ENCODE results near the gene IGFN1.
"Not testable (repeated sequence)": the region's sequence is repeated elsewhere in the genome, so short reads cannot be mapped to it uniquely, and the experiment has no call there.

The IGFN1 gene

DNA sequence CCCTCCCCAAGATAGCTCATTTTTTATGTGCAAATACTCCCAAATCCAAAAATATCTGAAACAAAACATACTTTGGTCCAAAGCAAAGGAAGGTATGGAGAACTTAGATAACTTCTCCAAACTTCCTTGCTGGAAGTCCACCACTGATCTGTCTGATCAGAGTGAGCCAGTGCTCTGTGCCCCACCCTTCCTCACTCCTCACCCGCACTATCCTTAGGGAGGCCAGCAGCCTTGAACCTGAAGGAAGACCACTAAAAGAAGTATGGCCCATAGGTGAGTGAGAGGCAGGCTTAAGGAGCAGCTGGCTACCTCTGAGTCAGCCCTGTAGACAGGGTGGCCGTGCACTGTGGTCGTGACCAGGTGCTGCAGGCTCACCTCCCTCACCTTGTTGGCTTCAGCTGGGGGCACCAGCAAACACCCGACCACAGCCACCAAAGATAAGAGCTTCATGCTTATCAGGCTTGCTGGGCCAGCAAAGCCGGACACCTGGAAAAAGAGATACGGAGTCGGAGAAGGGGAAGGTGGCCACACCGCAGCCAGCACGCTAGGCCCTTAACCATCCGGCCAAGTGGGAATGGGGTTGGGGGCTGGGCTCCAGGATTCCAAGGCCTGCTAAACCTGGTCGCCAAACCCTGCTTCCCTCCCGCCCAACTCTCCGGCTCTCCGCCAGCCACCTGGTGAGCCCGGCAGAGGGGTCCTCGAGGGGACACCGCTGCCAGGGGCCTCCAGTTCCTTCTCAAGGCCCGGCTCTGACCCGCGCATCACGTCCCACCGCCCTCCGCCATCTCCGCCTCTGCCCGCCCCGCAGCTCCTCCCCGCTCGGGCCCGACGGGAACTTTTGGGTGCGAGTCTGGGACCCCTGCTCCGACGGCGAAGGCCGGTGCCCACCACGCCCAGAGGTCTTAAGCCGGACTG is 36.9 kb upstream of the IGFN1 start:
- no peak for TF ChIP-seq CTCF (IDR thresholded peaks at IDR 0.05; ENCODE audit: insufficient read depth, missing control alignments)
- FAIRE-seq (no peak), DNase-seq (ENCODE audit: insufficient read length, low spot score) (no peak)

DNA sequence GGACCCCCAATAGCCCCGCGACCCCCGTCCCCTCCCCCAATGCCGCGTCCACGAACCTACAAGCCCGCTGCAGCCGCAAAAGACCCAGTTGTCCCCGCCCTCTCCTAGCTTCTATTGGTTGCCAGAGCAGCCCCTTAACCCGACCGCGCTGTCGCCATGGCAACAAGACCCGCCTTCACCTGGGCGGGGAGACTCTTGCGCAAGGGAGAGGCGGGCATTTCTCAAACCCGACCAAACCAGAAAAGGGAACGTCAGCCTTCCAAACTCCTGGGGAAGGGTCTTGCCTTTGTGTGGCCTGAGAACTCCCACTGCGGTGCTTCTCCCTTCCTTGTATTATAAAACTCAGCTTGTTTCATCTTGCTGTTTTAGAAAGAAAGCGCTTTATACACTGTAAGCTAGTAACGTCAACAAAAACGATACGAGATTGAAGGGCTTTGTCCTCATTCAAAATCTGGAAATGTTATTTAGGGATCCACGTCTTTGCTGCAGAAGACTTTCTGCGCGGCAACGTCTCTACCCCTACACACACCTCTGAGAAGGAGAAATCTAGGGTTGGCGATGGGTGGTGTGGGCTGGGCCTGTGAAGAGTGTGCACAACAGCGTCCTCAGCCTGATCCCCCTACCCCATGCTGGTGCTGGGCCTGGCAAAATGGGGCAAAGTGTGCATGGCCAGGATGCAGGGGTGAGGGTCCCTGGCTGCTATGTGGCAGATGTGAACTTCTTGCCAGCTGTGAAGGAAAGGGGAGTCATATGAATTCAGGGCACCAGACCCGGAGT is 36.0 kb upstream of the IGFN1 start, which contains the start of gene TMEM9:
TSS of gene TMEM9 (minus strand) at position 86 of the 777 bp plus-strand sequence. CDS start 551 bp downstream, outside the sequence.
- DNase-seq (ENCODE audit: insufficient read length, low spot score) (peak; percentile 100), FAIRE-seq (peak; percentile 25)
- TF ChIP-seq CTCF (IDR thresholded peaks at IDR 0.05; ENCODE audit: insufficient read depth, missing control alignments), result no peak

- no peak for TF ChIP-seq CTCF (IDR thresholded peaks at IDR 0.05; ENCODE audit: insufficient read depth, missing control alignments)
- DNase-seq (ENCODE audit: insufficient read length, low spot score) (no peak), FAIRE-seq (no peak)
Observed at GRCh38 chr1:201155354-201155753, 35.3 kb upstream of the IGFN1 start.

DNA sequence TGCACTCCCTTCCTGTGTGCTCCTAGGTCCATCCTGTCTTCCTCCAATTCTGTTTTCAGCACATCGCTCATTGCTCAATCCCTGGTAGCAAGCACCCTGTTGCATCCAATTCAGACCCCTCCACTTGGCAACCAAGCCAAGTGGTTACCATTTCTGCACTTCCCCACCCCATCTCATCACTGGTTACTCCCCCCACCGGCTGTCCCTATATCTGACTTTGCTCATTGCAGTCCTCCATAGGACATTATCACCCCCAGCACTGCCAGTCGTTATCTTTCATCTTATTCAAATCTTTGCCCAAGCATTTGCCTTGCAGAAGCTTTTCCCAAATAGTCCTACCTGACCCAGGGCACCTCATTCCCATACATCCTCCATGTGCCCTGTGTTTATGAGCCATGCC is 34.3 kb upstream of the IGFN1 start:
- TF ChIP-seq CTCF (IDR thresholded peaks at IDR 0.05; ENCODE audit: insufficient read depth, missing control alignments), result no peak
- FAIRE-seq (no peak), DNase-seq (ENCODE audit: insufficient read length, low spot score) (no peak)

DNA sequence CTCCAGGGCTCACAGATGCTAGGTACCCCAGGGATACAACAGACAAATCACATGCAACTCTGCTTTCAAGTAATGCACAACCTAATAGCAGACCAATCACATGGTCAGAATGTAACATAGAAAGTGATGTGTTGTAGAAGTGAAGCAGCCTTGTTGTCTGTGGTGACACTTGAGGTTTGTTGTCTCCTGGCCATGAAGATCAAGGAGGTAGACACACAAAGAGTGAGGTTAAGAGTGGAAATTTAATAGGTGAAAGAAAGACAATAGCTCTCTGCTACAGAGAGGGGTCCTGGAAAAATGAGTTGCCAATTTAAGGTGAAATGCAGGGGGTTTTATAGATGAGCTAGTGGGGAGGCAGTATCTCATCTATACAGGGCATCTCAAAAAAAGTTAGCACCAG is 33.8 kb upstream of the IGFN1 start:
- no peak for TF ChIP-seq CTCF (IDR thresholded peaks at IDR 0.05; ENCODE audit: insufficient read depth, missing control alignments)
- FAIRE-seq (no peak), DNase-seq (ENCODE audit: insufficient read length, low spot score) (no peak)

- DNase-seq (ENCODE audit: insufficient read length, low spot score) (no peak), FAIRE-seq (no peak)
- TF ChIP-seq CTCF (IDR thresholded peaks at IDR 0.05; ENCODE audit: insufficient read depth, missing control alignments), result no peak
Observed at GRCh38 chr1:201157949-201158348, 32.7 kb upstream of the IGFN1 start.

- not testable (repeated sequence) for FAIRE-seq; DNase-seq (ENCODE audit: insufficient read length, low spot score)
Observed at GRCh38 chr1:201163036-201163435, 27.6 kb upstream of the IGFN1 start.

Data from D721Med (cell line).